GM12878 (cell line): ENCODE results near the gene KAT14. TPM values are rescaled to one million over a fixed set of nuclear protein-coding genes. Genes with fewer than 3 reads are reported as not detected.

Source experiments
- ATAC-seq: fragments of 200-7000 bp; cut with Tn5 transposase; 3 replicates; pipeline ENCODE4 v1.9.1; 2020; ENCODE audit warnings: mild to moderate bottlenecking, moderate library complexity
- BruUV-seq: library from RNA; stranded (reverse); fragments of 400-500 nt; replicated peaks from 2 replicates; lab custom pipeline; 2021; lab: Mats Ljungman, UMichigan
- CTCF ChIA-PET: fragments of 300-600 bp; sonication (Branson Sonifier 250); formaldehyde crosslinking; extraction: SDS; loops from one replicate; lab custom pipeline; 2021; ENCODE audit warnings: inconsistent platforms; lab: Yijun Ruan, JAX
- POLR2A ChIA-PET: fragments of 350-600 bp; formaldehyde crosslinking; extraction: SDS; loops from one replicate; lab custom pipeline; 2021; ENCODE audit warnings: inconsistent platforms; lab: Charles Lee
- RAD21 ChIA-PET: fragments of 300-600 bp; sonication (Branson Sonifier 250); formaldehyde crosslinking; loops from one replicate; lab custom pipeline; 2023; ENCODE audit warnings: antibody characterized with exemption; ENCODE audit not compliant: unreplicated experiment; lab: Charles Lee
- SMC1A ChIA-PET: fragments of 300-600 bp; sonication (Branson Sonifier 250); formaldehyde crosslinking; loops from one replicate; lab custom pipeline; 2023; ENCODE audit not compliant: unreplicated experiment, uncharacterized antibody; lab: Charles Lee
- DNase-seq: peaks from one replicate; pipeline ENCODE4 v3.0.0-alpha.2; 2011; ENCODE audit warnings: low read depth, low spot score
- FAIRE-seq: peaks from 3 replicates; lab custom pipeline; 2011; peaks lifted over from hg19 to GRCh38; lab: Jason Lieb, UNC
- H2AFZ ChIP-seq: 2 replicates; pipeline ENCODE4 v1.6.0; 2011; ENCODE audit warnings: low read depth, low read length, control low read depth; ENCODE audit not compliant: control insufficient read depth
- H3K27ac ChIP-seq: 2 replicates; pipeline ENCODE4 v1.5.1; 2011; ENCODE audit warnings: control low read depth; ENCODE audit not compliant: control insufficient read depth, insufficient read depth
- H3K27me3 ChIP-seq, 2 experiments: replicated peaks in 1 of 2; 2 replicates each; pipeline versions ENCODE4 v1.6.0 to v1.6.1; 2011; ENCODE audit warnings: low read length in 1 of 2; ENCODE audit not compliant: control insufficient read depth in 2 of 2, insufficient read depth in 2 of 2
- H3K36me3 ChIP-seq, 2 experiments: 2 replicates each; pipeline ENCODE4 v1.5.1; 2011; ENCODE audit warnings: low read length in 1 of 2; ENCODE audit not compliant: control insufficient read depth in 2 of 2, insufficient read depth in 2 of 2
- H3K4me1 ChIP-seq: 2 replicates; pipeline ENCODE4 v1.6.1; 2011; ENCODE audit warnings: mild to moderate bottlenecking, low read length, moderate library complexity, mixed read lengths; ENCODE audit not compliant: control insufficient read depth, insufficient read depth
- H3K4me2 ChIP-seq: 2 replicates; pipeline ENCODE4 v1.6.0; 2011; ENCODE audit warnings: control low read depth; ENCODE audit not compliant: control insufficient read depth, insufficient read depth
- H3K4me3 ChIP-seq: fragments of 200-600 bp; sonication (generic); 2 replicates; pipeline ENCODE4 v1.5.1; 2016
- H3K79me2 ChIP-seq: 2 replicates; pipeline ENCODE4 v1.6.0; 2011; ENCODE audit warnings: low read length; ENCODE audit not compliant: control insufficient read depth, insufficient read depth
- H3K9ac ChIP-seq: 2 replicates; pipeline ENCODE4 v1.8.0; 2011; ENCODE audit warnings: low read length, control low read depth, mixed read lengths; ENCODE audit not compliant: control insufficient read depth, insufficient read depth
- H3K9me3 ChIP-seq: replicated peaks from 3 replicates; pipeline ENCODE4 v1.5.1; 2011; ENCODE audit warnings: mild to moderate bottlenecking, low read length; ENCODE audit not compliant: control insufficient read depth, insufficient read depth
- H4K20me1 ChIP-seq: 2 replicates; pipeline ENCODE4 v1.6.0; 2011; ENCODE audit not compliant: control insufficient read depth, insufficient read depth
- E2F8 ChIP-seq: fragments of 450-650 bp; IDR thresholded peaks from 2 replicates; pipeline ENCODE4 v1.6.1; 2018; ENCODE audit warnings: mild to moderate bottlenecking, low read depth, moderate library complexity; ENCODE audit not compliant: partially characterized antibody
- HSF1 ChIP-seq: fragments of 150-350 bp; IDR thresholded peaks from 2 replicates; pipeline ENCODE4 v1.6.1; 2014; ENCODE audit warnings: mild to moderate bottlenecking, low read depth, low read length
- IRF4 ChIP-seq: IDR thresholded peaks from 2 replicates; pipeline ENCODE4 v1.6.1; 2011; ENCODE audit warnings: low read depth, low read length
- MAX ChIP-seq: IDR thresholded peaks from 2 replicates; pipeline ENCODE4 v1.6.1; 2012; ENCODE audit warnings: low read depth, low read length, improper control_type of control experiment
- MEF2A ChIP-seq: IDR thresholded peaks from 2 replicates; pipeline ENCODE4 v1.6.1; 2011; ENCODE audit warnings: low read depth, mild to moderate bottlenecking, low read length, moderate library complexity; ENCODE audit not compliant: insufficient read depth
- NR2C1 ChIP-seq: fragments of 450-650 bp; IDR thresholded peaks from 2 replicates; pipeline ENCODE4 v1.6.1; 2017; ENCODE audit warnings: antibody characterized with exemption, mild to moderate bottlenecking, moderate library complexity
- RAD21 ChIP-seq: IDR thresholded peaks from 2 replicates; pipeline ENCODE4 v1.6.1; 2011; ENCODE audit warnings: mild to moderate bottlenecking, low read depth, low read length, moderate library complexity; ENCODE audit not compliant: insufficient read depth
- RFX5 ChIP-seq: IDR thresholded peaks from 2 replicates; pipeline ENCODE4 v1.6.1; 2011; ENCODE audit warnings: low read depth, low read length, improper control_type of control experiment
- ZBTB40 ChIP-seq: fragments of 450-650 bp; IDR thresholded peaks from 2 replicates; pipeline ENCODE4 v1.6.1; 2016; ENCODE audit warnings: mild to moderate bottlenecking, moderate library complexity, borderline replicate concordance
- WGBS: methylation state at CpG from one replicate; pipeline ENCODE4 v1.1.6; 2016; ENCODE audit warnings: low lambda C conversion rate; ENCODE audit not compliant: insufficient replicate concordance, insufficient coverage; ENCODE audit errors: missing lambda C conversion rate; 5-methylcytosine and 5-hydroxymethylcytosine counted together
- in situ Hi-C: fragments of 300-500 bp; cut with MboI; formaldehyde crosslinking; loops from 9 replicates; pipeline ENCODE4 v1.14.3; 2018; ENCODE audit warnings: mixed read lengths
- intact Hi-C: fragments of 100-400 bp; cut with micrococcal nuclease; formaldehyde crosslinking; loops from one replicate; pipeline ENCODE4 v1.14.2; 2022; ENCODE audit not compliant: unreplicated experiment
- polyA plus RNA-seq, 11 experiments: library from polyadenylated mRNA; depleted of rRNA in 4 of 11; unstranded in 6 of 11; stranded (reverse) in 5 of 11; fragments of >200 nt; fragmentation: Nextera tagmentation in 4 of 11; fragmentation: Illumina TruSeq in 1 of 11; extraction: Ambion mirVana in 4 of 11; extraction: Trizol in 1 of 11; gene quantifications; 1 replicate in 1 of 11; 2 replicates in 10 of 11; pipeline versions ENCODE4 v1.2.1 to v1.2.3, GENCODE V29; 2011 to 2016; ENCODE audit warnings: inconsistent platforms in 2 of 11, missing spikeins in 2 of 11, low read depth in 1 of 11
- total RNA-seq, 4 experiments: library from RNA; depleted of rRNA in 3 of 4; stranded (reverse); fragments of >200 nt in 3 of 4; fragmentation: Illumina TruSeq in 1 of 4; extraction: Trizol in 1 of 4; gene quantifications; 2 replicates each; pipeline versions ENCODE4 v1.2.1 to v1.2.3, GENCODE V29; 2013 to 2021

KAT14 gene
- total and polyA plus RNA-seq, 10 of the 15 experiments (the other 5 are each of a cell fraction or from before 2014, with no cell fraction given) = 4.0 to 19.9 (median 13.9) TPM

GRCh38 chr20:18218280-18218679 is 80.6 kb downstream of the KAT14 start:
- H3K9ac ChIP-seq = no peak overlapping the region
- ChIA-PET RAD21 (no interaction called here), CTCF (no interaction called here), SMC1A (interaction anchor here (1.0 kb wide), 1 partner anchor 9 kb away, joined by 4 read pairs; no protein-coding TSS in a partner anchor), POLR2A (no interaction called here)
- H3K4me3 ChIP-seq = no peak overlapping the region
- DNase-seq (no peak), ATAC-seq (no peak), FAIRE-seq (no peak)
- in situ Hi-C loops (no loop called here), intact Hi-C loops (no loop called here)
- no peaks in the 10 kb centered on the region for H3K4me1 ChIP-seq
- TF ChIP-seq NR2C1 = no peak
- TF ChIP-seq E2F8 = no peak
- TF ChIP-seq HSF1 = no peak
- TF ChIP-seq IRF4 = no peak
- no peak for TF ChIP-seq RFX5
- TF ChIP-seq RAD21 = no peak
- no peak for TF ChIP-seq MEF2A
- TF ChIP-seq ZBTB40 = no peak
- no peak for TF ChIP-seq MAX
- no peak overlapping the region for H3K27ac ChIP-seq
- 58% methylated on average over 6 of the region's 6 CpGs for WGBS
- H4K20me1 ChIP-seq = no peaks in the 10 kb centered on the region
- H3K79me2 ChIP-seq = no peaks in the 10 kb centered on the region
- H3K4me2 ChIP-seq = no peak overlapping the region
- H3K36me3 ChIP-seq = no peaks in the 10 kb centered on the region
- peaks cover 2% of the 10 kb centered on the region; the same call in 1 of the 3 replicates for H3K9me3 ChIP-seq
- no TSS peak for BruUV-seq
- no peaks in the 10 kb centered on the region for H3K27me3 ChIP-seq
- no peak overlapping the region for H2AFZ ChIP-seq
